IPS-NIHi7 (cell line): Measurements from ENCODE around the gene AUH.
"Not testable (repeated sequence)": the region's sequence is repeated elsewhere in the genome, so short reads cannot be mapped to it uniquely, and the experiment has no call there.

Experiments
- DNase-seq: peaks from one replicate; pipeline ENCODE4 v3.0.0; 2012; ENCODE audit warnings: mixed read lengths; ENCODE audit errors: extremely low spot score

The AUH gene

GRCh38 chr9:91361291-91362050, at the start of gene AUH:
Gene AUH (minus strand): TSS chr9:91361918. CDS start chr9:91361889, 29 bp downstream.
- peak; percentile 98 for DNase-seq

GRCh38 chr9:91411096-91411771, 49.5 kb upstream of the AUH start:
- DNase-seq = no peak

GRCh38 chr9:91410161-91410560, 48.4 kb upstream of the AUH start:
- no peak for DNase-seq

- DNase-seq = no peak
Observed at GRCh38 chr9:91408475-91408874, 46.8 kb upstream of the AUH start.

GRCh38 chr9:91407580-91408318, 46.0 kb upstream of the AUH start:
- no peak for DNase-seq

GRCh38 chr9:91405343-91406077, 43.8 kb upstream of the AUH start:
- DNase-seq = no peak

- no peak for DNase-seq
Observed at GRCh38 chr9:91403665-91404543, 42.2 kb upstream of the AUH start.

- DNase-seq = no peak
Observed at GRCh38 chr9:91398926-91399325, 37.2 kb upstream of the AUH start.

GRCh38 chr9:91395553-91396471, 34.1 kb upstream of the AUH start:
- no peak for DNase-seq

GRCh38 chr9:91395106-91395552, 33.4 kb upstream of the AUH start:
- no peak for DNase-seq

- no peak for DNase-seq
Observed at GRCh38 chr9:91393826-91394225, 32.1 kb upstream of the AUH start.

GRCh38 chr9:91392435-91392834, 30.7 kb upstream of the AUH start:
- no peak for DNase-seq

GRCh38 chr9:91391818-91392217, 30.1 kb upstream of the AUH start:
- DNase-seq = no peak

GRCh38 chr9:91391412-91391811, 29.7 kb upstream of the AUH start:
- no peak for DNase-seq

- DNase-seq = not testable (repeated sequence)
Observed at GRCh38 chr9:91389686-91390085, 28.0 kb upstream of the AUH start.

GRCh38 chr9:91386765-91387164, 25.0 kb upstream of the AUH start:
- no peak for DNase-seq

- no peak for DNase-seq
Observed at GRCh38 chr9:91384954-91385353, 23.2 kb upstream of the AUH start.

- no peak for DNase-seq
Observed at GRCh38 chr9:91383577-91383976, 21.9 kb upstream of the AUH start.

- DNase-seq = no peak
Observed at GRCh38 chr9:91382298-91382697, 20.6 kb upstream of the AUH start.

- DNase-seq = no peak
Observed at GRCh38 chr9:91379426-91379825, 17.7 kb upstream of the AUH start.
